ENCODE results near the gene LRRTM4.
"Not testable (repeated sequence)": the region's sequence is repeated elsewhere in the genome, so short reads cannot be mapped to it uniquely, and the experiment has no call there.

Gene LRRTM4

GRCh38 chr2:77164021-77164420 lies 358.2 kb downstream of the LRRTM4 start:
- DNase-seq (ENCODE audit: low read depth): not testable (repeated sequence)

GRCh38 chr2:77161009-77161408 lies 361.2 kb downstream of the LRRTM4 start:
- no peak for DNase-seq (ENCODE audit: low read depth)

DNA sequence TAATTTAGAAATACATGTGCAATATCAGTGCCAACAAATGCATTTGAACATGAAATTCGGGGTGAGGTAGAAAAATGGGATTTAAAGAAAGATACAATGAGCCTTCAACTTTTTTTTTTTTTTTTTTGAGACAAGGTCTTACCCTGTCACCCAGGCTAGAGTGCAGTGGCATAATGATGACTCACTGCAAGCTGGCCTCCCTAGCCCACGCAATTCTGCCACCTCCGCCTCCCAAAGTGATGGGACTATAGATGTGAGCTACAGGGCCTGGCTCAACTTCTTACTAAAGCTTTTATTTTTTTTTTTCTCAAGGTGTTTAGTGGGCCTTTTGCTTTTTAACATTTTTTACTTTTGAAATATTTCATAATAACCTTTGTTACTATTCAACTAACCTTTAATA lies 365.6 kb downstream of the LRRTM4 start:
- no peak for DNase-seq (ENCODE audit: low read depth)

DNA sequence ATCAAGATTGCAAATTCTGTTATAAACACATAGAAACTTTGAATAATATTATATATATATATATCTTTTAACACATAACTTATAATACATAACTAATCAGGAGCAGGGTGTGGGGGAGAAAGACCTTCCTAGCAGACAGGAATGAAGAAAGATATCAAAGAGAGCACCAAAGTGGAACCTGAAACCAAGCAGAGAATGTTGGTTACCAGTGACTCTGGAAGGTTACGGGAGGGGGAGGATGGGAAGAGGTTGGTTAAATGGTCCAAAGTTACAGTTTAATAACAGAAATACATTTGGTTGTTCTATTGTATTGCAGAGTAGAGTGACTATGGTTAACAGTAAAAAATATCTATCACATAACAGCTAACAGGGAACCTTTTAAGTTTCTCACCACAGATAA lies 366.7 kb downstream of the LRRTM4 start:
- no peak for DNase-seq (ENCODE audit: low read depth)

GRCh38 chr2:77149565-77149964 lies 372.6 kb downstream of the LRRTM4 start:
- DNase-seq (ENCODE audit: low read depth): no peak

- no peak for DNase-seq (ENCODE audit: low read depth)
Measured at GRCh38 chr2:77147153-77147552, 375.0 kb downstream of the LRRTM4 start.

DNA sequence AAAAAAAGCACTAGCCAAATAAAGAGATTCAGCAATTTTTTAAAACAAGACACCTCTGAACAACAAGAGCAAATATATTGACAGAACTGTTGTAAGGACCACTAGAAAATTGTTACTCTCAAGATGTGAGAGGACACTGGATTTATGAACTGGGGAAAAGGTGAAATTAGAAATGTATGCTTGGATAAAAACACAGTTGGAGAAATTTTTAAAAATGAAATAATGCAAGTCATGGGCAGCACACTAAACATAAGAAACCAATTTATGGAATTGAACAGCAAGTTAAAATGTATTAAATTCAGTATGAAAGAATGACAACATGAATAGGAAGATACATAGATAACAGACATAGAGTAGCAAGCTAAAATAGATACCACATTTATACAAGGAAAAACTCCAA lies 377.4 kb downstream of the LRRTM4 start:
- DNase-seq (ENCODE audit: low read depth): no peak

DNA sequence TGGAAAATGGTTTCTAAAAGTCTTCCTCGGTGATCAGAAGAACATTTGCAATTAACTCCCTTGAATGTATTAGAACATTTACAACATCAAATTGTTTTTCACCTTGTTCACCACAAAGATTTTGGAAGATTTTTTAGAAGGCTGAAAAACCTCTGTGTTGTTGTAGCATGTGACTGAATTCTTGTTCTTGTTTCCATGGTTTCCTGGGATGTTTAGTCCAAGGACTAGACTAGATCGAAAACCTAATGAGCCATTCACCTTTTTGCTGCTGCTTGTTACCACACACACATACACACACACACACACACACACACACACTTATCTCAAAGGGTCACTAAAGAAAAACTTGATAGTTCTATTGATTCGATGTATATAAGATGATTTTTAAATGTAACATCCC lies 380.0 kb downstream of the LRRTM4 start:
- no peak for DNase-seq (ENCODE audit: low read depth)

GRCh38 chr2:77128479-77128878 lies 393.7 kb downstream of the LRRTM4 start:
- DNase-seq (ENCODE audit: low read depth): not testable (repeated sequence)

DNA sequence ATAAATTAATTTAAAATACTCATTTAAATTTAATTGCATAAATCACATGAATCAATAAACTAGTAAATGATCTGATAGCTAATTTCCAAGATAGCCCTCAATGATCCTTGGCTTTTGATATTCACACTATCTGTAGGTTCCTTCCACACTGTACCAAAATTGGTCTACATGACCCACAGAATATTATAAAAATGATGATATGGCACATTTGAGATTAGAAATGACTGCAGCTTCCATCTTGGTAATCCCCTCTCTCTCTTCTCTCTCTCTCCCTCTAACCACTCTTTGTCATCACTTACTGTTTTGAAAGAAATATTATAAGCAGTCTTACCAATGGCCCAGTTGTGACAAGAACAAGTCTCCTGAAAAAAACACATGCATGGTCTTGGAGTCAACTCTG lies 394.8 kb downstream of the LRRTM4 start:
- DNase-seq (ENCODE audit: low read depth): no peak

- no peak for DNase-seq (ENCODE audit: low read depth)
Measured at GRCh38 chr2:77121518-77121917, 400.7 kb downstream of the LRRTM4 start.

GRCh38 chr2:77119333-77119732 lies 402.8 kb downstream of the LRRTM4 start:
- DNase-seq (ENCODE audit: low read depth): no peak

DNA sequence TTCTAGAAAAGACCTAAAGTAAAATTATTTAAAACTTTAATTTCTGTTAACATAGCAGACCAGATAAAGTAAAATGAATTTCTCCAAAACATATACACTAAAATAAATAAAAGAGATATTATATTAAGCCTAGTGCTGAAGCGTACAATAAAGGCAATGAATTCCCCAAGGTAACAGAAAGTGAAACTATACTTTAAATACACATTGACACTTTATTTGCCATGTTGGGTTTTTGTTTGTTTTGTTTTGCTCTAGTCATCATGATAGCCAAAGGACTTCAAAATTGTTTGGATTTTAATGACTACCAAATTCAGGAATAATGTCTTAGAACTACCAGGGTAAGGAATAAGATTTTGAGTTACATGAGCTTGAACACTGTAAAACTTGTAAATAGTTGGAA lies 413.3 kb downstream of the LRRTM4 start:
- DNase-seq (ENCODE audit: low read depth): no peak

DNA sequence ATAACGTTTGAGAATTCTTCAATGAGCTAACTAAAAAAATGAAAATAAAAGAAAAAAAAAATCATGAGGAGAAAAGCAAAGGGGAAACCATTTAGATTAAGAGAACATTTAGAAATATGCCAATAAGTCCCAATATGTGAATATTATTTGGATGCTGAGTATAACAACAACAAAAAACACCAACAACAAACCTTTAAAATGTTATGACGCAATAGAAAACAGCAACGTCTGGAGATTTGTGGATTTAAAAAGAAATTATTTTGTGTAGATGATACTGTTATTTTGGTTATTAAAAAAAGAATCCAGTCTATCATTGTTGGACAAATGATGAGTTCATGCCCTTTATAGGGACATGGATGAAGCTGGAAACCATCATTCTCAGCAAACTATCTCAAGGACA lies 417.2 kb downstream of the LRRTM4 start:
- no peak for DNase-seq (ENCODE audit: low read depth)

DNA sequence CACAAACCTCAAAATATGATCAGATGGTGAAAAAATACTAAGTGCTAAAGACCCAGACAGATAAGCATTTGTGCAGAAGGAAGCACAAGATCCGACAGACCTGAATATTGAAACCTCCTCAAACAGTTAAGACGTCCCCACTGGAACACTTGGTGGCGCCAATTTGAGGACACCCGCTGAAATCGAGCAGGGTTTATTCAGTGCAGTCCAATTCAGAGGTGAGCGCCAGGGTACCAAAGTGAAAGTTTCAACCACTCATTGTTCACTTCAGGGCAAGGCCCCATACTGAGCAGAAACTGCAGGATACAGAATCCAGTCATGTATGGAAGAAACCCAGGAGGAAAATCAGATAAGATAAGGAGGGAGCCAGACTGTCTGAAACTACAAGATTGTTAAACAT lies 417.6 kb downstream of the LRRTM4 start:
- no peak for DNase-seq (ENCODE audit: low read depth)

DNA sequence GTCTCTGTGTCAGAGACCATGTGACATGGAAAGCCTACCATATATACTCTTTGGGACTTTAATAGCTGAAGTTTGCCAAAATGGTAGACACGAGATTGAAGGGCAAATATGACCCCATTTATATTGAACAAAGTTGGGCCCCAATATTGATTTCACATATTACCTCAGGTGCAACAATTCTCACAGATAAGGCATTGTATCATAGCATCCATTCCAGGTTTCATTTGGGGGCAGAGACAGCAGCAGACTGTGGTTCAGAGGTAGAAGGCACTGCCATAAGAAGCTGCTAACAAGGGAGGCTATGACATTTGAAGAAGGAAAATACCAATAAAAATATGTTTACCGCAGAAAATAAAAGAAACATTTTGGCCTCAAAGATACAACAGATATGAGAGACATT lies 419.2 kb downstream of the LRRTM4 start:
- no peak for DNase-seq (ENCODE audit: low read depth)

DNA sequence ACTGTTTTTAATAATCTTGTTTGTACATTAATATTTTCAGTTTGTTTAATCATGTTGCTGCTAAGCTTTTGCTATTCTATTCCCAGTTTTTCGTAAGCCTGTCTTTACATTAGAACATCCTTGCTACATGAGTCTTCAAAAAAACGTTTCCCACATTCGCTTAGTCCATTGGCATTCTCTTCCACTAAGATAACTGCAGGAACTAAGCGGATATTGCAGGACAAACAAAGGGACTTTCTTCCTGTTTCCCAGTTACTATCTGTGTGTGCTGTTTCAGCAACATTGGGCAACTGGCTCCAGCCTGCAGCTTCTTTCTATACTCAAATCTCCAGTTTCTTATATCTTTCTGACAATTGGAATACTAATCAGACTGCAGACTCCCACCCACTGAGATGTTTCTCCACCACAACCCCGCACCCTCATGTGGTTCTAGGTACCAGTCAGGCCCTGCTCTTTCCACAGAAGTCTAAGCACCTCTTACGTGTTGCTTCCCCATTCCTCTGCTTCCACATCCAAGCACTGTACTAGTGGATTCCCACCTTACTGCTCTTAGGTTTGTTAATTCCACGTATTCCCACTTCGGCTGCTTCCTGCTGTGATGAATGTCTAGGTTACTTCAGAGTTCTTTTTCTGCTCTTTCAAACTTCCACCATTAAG lies 420.3 kb downstream of the LRRTM4 start:
- no peak for DNase-seq (ENCODE audit: low read depth)

GRCh38 chr2:77099961-77100360 lies 422.2 kb downstream of the LRRTM4 start:
- DNase-seq (ENCODE audit: low read depth): no peak

DNA sequence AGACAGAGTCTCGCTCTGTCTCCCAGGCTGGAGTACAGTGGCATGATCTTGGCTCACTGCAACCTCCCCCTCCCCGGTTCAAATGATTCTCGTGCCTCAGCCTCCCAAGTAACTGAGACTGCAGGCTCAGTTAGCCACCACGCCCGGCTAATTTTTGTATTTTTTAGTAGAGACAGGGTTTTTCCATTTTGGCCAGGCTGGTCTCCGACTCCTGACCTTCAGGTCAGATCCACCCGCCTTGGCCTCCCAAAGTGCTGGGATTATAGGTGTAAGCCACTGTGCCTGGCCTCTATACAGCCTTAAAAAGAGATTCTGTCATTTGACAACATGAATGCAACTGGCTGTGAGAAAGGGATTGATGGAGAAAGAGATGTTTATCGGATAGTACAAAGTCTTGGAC lies 426.7 kb downstream of the LRRTM4 start:
- DNase-seq (ENCODE audit: low read depth): not testable (repeated sequence)

DNA sequence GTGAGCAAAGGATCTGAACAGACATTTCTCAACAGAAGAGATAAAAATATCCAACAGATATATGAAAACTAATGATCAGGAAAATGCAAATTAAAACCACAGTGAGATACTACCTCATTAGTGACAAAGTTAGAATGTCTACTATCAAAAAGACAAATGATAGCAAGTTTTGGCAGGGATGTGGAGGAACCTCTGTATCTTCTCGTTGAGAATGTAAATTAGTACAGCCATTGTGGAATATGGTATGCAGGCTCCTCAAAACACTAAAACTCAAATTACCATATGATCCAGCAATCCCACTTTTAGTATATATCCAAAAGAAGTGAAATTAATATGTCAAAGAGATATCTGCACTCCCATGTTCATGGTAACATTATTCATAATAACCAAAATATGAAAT lies 427.1 kb downstream of the LRRTM4 start:
- DNase-seq (ENCODE audit: low read depth): no peak

DNA sequence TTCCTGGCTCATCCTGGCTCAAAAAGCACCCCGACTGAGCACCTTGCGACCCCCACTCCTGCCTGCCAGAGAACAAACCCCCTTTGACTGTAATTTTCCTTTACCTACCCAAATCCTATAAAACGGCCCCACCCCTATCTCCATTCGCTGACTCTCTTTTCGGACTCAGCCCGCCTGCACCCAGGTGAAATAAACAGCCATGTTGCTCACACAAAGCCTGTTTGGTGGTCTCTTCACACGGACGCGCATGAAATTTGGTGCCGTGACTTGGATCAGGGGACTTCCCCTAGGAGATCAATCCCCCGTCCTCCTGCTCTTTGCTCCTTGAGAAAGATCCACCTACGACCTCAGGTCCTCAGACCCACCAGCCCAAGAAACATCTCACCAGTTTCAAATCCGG lies 433.8 kb downstream of the LRRTM4 start:
- not testable (repeated sequence) for DNase-seq (ENCODE audit: low read depth)

GRCh38 chr2:77087987-77088414 lies 434.2 kb downstream of the LRRTM4 start:
- no peak for DNase-seq (ENCODE audit: low read depth)

DNA sequence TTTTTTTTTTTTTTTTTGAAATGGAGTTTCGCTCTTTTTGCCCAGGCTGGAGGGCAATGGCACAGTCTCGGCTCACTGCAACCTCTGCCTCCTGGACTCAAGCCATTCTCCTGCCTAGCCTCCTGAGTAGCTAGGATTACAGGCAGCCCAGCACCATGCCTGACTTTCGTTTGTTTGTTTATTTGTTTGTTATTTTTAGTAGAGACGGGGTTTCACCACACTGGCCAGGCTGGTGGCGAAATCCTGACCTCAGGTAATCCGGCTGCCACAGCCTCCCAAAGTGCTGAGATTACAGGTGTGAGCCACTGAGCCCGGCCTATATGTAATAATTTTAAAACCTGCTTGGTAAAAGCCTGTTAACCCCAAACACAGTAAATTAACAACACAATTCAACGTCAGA lies 435.7 kb downstream of the LRRTM4 start:
- DNase-seq (ENCODE audit: low read depth): no peak

DNA sequence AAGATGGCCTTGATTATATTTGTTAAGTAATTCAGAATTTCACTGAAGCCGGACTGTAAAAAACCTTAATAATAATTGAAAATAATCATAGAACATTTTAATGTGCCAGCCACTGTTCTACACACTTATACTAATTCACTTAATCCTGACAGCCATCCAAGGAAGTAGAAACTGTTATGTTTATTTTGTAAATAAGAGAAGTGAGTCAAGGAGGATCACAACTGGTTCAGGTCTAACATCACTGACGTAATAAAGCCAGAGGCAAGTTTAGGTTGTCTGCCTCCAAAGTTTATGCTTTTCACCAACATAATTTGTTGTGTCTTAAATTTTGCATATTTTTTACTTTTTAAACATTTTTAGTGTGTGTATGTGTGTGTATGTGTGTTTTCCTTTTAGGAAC lies 436.1 kb downstream of the LRRTM4 start:
- DNase-seq (ENCODE audit: low read depth): no peak

DNA sequence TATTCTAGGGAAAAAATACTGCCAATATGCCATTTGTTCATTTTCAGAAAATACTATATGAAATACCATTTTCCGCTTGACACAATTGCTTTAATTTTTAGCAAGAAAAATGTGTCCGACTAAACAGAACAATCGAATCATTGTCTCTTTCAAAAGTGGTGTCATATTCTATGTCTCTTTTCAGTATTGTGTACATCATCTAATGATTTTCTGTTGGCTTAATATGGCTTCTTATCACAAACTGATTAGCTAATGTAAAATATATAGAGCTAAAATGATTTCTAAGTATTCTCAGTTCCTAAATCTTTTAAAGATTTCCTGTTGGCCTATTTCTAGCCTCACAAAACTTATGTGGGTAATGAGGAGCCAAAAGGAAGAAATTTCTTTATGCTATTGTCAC lies 436.6 kb downstream of the LRRTM4 start:
- no peak for DNase-seq (ENCODE audit: low read depth)

Data from stimulated activated CD8-positive, alpha-beta memory T cell treated with anti-CD3 and anti-CD28 coated beads, Interleukin-12 subunit alpha, Interleukin-12 subunit beta, amount 100 ng/mL, for 4 hours (primary cell).